HG02623 (cell line): Measurements from ENCODE around the gene DCT.
"Not testable (repeated sequence)": the region's sequence is repeated elsewhere in the genome, so short reads cannot be mapped to it uniquely, and the experiment has no call there.

Experiments used
- ATAC-seq: cut with Tn5 transposase; IDR thresholded peaks from one replicate; pipeline ENCODE4 v1.9.1; 2021; ENCODE audit warnings: moderate library complexity; ENCODE audit not compliant: unreplicated experiment

The DCT gene

DNA sequence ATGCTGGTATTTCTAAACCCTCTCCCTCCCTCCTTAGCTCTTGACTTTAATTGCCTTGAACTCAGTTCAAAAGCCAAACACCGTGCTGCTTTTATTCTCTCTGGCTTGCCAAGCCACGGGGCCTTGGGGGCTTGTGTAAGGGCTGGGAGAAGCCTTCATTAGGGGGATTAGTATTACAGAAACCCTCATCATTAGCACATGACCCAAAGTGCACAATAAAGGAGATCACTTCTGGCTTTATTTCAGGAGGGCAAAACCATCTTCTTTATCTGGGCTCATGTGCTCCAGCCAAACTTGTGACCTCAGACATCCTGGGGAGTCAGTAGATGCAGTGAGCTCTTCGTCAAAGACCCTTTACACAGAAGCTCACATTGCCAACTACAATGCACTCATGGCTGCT is at the start of gene DCT:
TSS of gene DCT (minus strand) at position 67 of the 400 bp plus-strand sequence. CDS start 427 bp downstream, outside the sequence.
- no peak for ATAC-seq

DNA sequence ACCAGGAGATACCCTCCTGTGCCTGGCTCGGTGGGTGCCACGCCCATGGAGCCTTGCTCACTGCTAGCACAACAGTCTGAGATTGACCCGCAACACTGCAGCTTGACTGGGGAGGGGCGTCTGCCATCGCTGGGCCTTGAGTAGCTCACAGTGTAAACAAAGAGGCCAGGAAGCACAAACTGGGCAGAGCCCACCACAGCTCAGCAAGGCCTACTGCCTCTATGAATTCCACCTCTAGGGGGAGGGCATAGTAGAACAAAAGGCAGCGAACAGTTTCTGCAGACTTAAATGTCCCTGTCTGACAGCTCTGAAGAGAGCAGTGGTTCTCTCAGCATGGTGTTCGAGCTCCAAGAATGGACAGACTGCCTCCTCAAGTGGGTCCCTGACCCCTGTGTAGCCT is 47.5 kb upstream of the DCT start:
- ATAC-seq = not testable (repeated sequence)

DNA sequence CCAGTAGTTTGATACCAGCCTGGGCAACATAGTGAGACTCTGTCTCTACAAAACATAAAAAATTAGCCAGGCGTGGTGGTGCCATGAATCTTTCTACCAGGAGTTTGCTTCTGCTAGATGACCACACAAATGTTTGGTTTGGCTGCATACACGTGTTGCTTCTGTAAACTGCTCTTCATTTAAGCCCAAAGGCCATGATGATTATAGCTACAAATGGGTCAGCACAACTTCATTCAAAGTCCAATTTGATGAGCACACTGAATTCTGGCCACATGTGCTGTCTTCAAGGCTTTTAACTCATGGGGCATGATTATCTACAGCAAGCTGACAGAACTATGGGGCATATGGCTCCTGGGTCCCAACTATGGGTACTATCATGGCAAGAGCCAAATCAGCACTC is 46.3 kb upstream of the DCT start:
- no peak for ATAC-seq

DNA sequence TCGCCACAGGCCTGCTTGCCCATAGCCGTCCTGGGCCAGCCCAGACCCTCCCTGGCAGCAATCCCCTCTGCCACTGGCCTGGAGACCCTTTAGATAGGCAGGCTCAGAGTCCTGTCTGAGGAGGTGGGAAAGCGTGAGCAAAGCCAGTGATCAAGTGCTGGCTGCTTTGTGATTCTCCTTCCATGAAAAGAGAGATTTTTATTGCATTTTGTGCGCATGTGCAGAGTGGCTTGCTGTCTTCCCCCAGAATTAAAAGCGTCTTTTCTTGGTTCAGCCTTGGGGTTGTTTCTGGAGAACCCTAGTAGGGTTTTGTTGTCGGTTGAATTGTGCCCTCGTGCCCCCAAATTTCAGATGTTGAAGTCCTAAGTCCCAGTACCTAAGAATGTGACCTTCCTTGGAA is 44.9 kb upstream of the DCT start:
- ATAC-seq = no peak

DNA sequence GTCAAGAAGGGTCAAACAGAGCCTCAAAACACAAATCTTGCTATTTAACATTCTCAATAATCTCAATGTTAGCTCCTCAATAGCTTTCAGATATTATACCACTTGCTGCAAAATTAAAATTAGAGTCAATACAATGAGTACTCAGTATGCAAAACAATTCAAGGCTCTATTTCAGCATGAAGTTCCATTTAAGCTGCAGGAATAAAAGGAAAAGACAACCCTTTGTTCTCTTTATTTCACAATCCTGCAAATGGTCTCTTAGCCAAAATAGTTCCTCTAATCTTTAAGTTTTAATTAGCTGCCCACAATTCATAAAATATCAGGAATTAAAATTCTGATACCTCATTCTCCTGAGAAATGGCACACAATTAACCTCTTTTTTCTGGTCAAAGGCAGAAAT is 40.5 kb upstream of the DCT start:
- no peak for ATAC-seq

DNA sequence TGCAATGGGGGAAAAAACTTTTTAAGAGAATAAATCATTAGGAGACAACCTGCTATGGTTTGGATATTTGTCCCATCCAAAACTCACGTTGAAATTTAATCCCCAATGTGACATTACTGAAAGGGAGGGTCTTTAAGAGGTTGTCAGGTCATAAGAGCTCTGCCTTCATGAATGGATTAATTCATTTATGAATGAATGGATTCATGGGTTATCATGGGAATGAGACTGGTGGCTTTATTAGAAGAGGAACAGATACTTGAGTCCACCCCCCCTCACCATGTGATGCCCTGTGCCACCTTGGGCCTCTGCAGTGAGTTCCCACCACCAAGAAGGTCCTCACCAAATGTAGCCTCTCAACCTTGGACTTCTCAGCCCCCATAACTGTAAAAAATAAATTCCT is 37.0 kb upstream of the DCT start:
- no peak for ATAC-seq

DNA sequence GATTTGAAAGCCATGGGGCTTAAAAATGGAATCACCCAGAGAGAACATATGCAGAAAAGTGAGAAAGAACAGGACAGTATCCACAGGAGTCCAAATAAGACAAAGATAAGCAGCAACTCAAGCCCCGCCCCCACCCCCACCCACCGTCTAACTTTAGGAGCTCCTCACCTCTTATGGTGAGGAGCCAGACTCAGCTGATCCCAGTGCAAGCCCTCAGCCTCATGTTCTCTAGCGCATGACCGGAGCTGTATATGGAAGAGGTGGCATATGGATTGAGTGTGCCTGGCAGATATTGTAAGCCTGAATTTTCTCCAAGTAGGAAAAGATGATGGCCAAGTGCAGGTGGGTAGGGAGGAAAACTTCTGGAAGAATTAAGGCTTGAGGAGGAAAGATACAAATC is 36.4 kb upstream of the DCT start:
- ATAC-seq = no peak

DNA sequence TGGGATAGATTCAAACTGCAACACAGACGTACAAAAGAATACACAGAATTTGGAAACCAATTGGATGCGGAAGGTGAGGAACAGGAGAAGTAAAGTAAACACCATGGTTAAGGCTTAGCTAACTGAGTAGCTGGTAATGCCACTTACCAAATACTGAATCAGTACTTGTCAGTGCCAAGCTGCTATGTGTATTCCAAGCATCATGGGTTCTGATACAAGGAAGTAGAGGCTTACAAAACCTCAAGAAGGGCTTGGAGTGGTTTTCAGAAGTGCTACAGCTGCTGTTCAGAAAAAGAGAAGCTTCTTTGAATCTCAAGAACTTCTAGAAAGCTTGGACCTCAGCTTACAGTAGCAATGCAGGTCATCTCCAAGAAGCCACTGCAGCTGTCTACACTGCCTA is 35.9 kb upstream of the DCT start:
- no peak for ATAC-seq

DNA sequence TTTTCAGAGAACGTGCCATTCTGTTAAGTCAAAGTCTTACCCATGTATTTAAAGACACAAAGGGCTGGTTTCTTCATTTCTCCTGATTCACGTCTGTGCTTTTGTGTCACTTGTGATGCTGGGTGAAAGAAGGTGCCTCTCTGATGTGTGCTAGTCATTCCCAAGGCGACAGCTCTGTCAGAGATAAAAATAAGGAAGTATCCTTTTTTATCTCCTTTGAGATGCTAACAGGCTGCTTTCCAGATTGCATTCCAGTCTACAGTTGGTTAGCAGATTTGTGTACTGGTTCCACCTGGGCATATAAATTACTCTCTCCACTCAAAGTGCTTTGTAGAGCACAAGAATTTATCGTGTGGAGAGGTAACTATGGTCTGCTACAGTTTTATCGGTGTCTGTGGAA is 33.5 kb upstream of the DCT start:
- no peak for ATAC-seq

DNA sequence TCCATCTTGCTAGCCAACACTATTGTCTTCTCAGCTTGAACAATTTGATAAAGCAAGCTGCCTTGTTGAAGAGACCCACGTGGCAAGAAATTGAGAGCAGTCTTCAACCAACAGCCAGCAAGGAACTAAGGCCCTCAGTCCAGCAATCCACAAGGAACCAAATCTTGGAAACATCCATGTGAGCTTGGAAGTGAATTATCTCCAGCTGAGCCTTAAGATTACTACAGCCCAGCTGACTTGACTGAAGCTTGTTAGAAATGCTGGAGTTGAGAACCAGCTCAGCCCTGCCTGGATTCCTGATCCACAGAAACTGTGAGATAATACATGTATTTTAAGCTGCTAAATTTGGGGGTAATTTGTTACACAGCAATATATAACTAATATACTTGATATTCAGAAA is 26.2 kb upstream of the DCT start:
- no peak for ATAC-seq

DNA sequence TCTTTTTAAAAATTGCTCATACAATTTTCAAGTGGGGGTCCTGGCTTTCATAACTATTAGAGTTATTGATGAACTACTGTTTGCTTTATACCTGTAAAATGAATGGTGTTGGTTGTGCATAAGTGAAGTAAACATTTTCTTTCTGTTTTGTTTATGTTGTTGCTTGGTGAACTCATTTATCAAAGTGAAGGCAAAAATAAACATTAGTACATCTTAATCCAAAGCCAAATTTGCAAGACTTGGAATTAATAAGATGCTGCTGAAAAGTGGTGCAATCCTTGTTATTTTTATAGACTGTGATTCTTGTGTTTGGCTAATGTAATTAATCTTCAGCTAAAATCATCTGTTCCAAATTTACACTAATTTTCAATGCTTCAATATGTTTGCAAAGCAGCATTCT is 24.4 kb upstream of the DCT start:
- no peak for ATAC-seq

DNA sequence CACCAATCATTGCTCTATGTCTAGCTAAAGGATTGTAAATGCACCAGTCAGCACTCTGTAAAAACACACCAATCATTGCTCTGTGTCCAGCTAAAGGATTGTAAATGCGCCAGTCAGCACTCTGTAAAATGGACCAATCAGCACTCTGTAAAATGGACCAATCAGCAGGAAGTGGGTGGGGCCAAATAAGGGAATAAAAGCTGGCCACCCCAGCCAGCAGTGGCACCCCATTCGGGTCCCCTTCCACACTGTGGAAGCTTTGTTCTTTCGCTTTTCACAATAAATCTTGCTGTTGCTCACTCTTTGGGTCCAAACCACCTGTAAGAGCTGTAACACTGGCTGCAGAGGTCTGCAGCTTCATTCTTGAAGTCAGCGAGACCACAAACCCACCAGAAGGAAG is 19.3 kb upstream of the DCT start:
- ATAC-seq = not testable (repeated sequence)

DNA sequence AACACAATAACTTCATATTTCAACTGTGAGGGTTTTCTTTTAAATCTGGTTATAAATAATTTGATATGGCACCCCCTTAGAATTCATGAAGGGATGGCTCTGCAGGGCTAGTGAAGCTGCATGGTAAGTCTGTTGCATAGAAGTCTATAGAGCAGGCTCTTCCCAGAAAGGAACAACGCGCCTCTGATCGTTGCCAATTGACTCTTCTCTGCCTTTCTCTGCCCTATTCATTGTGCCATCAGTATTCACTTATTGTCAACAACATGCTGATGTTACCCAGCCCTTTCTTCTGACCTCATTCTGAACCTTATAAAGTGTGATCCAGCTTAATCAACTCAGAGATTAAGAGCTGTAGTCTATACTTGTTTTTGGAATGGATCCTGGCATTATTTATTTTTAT is 16.3 kb upstream of the DCT start:
- no peak for ATAC-seq

DNA sequence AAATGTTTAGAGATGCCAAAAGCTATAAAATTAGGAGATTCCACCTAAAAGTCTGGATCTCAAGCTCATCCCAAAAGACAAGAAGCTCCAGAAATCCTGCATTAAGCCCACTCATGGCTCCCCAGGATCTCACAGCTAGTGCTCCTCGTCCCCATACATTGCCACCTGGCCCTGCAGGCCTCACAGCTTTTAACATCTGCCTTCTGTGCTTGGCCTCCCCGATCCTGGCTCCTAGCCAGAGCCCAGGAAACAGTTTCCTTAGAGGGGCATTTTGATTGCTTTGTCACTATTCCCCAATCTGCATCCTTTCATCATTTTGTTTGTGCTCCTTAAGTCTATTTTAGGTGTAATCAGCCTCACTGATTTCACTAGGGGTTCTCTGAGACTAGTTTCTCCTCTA is 14.5 kb upstream of the DCT start:
- no peak for ATAC-seq

DNA sequence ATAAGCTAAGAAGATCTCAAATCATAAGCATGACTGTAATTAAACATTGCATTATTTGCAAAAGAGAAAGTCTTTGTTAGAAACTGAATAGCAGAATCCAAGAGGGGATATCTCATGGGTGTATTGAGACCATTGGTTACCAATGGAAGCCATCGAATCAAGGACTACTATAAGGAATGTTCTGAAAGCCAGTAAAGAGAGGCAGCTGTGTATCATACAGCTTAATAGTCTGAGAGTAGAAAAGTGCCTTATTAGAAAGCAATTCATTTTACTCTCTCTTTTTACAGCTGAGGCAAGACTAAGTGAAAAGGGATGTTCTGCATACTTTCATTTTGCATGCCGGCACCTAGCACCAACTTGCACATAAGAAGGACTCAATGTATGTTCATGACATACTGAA is 7.6 kb upstream of the DCT start:
- no peak for ATAC-seq

DNA sequence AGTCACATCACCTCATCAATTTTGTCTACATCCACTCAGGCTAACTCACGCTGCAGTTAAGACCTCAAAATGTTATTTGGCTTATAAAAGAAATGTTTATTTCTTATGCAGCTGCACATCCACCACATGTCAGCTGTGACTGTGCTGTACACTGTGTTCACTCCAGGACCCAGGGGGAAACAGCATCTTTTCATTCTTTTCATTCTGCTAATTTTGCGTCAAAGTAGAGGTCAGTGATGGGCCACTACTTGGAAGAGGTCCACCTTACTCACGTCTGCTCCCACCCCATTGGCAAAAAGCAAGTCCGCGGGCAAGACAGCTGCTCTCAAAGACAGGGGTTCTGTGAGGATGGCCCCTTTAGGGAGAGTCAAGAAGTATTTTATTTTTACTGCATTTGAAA is 4.5 kb upstream of the DCT start:
- no peak for ATAC-seq

DNA sequence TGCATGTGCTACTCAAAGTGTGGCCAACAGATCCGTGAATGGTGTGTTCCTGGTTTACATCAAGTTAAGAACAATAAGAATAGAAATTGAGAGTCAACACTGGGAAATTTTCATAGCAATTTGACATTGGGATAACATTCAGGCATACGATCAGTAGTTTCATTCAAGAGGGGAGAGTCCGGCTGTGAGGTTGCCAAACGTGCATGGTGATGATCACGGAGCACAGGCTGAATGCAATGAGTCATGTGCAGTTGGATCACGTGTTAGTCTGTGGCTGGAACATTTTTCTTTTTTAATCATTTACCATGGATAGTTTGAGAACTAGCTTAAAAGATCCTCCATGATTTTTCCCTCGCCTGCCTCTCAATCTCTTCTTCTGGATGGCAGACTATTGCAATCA is 2.5 kb upstream of the DCT start:
- no peak for ATAC-seq

DNA sequence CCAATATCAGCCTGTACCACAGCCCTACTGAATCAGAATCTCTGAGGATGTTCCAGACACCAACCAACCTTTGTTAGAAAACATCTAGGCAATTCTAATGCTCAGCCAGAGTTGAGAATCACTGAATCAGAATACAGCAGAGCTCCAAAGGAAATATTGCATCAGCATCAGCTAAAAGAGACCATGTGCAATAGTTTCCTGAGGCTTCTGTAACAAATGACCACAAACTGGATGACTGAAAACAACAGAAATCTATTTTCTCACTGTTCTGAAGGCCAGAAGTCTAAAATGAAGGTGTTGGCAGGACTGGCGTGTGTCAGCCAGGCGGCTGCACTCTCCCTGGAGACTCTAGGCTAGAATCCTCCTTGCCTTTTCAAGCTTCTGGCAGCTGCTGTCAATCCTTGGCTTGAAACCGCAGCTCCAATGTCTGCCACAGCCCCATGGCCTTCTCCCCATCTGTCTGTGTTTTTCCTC is 1.2 kb upstream of the DCT start:
- no peak for ATAC-seq

DNA sequence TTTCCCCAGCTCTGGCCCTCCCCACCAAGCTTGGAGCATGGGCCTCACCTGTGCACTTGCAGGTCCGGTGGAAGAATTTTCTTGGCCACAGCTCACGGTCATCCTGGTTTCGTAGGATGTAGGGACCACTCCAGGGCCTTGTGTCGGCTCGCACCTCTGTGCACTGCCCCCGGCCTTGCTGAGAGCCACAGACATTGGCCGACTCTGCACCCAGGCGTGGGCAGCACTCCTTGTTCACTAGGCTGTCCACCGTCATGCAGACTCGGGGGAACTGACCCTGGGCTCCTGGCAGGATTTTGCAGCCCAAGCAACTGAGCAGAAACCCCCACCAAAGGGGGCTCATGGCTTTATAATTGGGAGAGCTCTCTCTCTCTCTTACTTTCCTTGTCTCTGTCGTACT is 569 bp downstream of the DCT start:
- ATAC-seq = no peak

DNA sequence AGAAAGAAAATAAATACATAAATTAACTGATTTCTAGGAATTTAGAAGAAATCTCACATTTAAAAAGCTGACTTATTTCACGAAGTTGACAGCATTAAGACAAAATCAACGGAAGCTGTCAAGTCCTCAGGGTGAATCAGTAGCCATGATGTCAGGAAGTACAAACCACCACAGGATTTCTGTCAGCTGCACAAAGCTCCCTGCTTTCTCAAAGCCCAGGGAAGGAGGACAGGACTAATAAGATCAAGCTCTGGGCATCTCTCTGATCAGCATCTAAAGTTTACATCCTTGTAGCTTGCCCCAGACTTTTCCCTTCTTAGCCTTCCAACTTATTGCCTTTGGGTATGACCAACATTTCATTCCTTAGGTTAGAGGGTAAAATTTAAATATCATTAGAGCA is 9.4 kb downstream of the DCT start:
- no peak for ATAC-seq

DNA sequence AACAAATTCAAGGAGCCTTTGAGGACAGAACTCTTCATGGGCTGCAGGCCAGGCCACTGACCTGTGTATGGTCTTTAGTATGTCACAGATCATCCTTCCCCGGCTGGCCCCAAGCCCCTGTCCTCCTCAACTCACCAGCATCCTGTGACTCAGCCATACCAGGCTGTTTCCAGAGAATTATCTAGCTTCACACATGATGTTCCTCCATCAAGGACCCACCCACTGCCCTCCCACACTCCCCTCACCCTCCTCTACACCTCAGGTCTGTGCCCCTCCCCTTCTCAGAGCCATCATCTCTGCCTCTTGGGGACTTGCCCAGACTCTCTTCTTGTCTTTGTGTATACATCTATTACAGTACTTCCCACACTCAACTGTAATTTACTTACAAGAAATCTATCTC is 14.7 kb downstream of the DCT start:
- ATAC-seq = no peak

DNA sequence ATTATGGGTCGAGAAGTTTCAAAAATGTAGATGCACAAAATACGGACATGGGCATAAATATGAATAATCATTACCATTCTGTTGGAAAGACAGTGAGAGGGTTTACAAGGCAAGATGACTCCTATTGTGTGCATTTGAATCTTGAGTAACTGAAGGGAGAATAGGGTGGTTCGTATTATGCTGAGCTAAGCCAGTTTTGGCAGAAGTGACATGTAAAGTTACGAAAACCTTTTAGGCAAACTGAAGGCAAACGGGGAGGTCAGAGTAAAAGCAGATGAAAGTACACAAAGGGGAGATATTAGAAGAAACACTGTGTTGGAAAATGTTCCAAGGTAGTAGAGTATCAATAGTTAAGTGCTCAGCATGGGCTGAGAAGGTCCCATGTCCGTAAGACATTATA is 16.8 kb downstream of the DCT start:
- no peak for ATAC-seq

DNA sequence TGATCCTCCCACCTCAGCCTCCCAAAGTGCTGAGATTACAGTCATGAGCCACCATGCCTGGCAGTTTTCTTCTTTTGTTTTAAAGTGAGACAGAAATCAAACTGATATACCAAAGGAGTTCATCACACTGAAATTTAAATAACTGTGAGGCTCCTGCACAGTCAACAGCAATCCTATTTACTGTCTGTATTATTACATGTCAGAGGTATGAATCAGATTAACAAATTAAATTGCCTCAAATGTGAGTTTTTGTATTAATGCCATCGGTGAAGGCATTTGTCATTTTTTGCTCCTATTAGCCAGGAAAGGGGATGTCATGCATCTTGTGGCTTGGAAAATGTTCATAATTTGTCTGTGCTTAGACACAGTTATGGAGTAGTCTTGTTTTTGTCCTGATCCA is 20.4 kb downstream of the DCT start:
- ATAC-seq = no peak

DNA sequence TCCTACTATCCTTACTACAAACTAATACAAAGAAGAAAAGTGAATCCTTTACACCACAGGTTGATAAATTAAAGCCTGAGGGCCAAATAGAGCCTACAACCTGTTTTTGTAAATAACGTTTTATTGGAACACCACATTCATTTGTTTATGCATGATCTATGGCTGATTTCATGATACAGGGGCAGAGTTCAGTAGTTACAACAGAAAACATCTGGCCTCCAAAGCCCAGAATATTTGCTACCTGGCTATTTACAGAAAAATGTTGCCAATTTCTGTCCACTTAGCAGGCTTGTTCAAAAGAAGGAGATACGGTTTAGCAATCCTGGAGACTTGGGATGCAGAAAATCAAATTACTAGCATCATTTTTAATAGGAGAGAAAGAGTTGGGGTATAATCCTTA is 24.1 kb downstream of the DCT start:
- no peak for ATAC-seq
